K562 (cell line): ENCODE results near the gene ENDOG. TPM values are rescaled to one million over a fixed set of nuclear protein-coding genes. Genes with fewer than 3 reads are reported as not detected.

Experiments used
- ADNP ChIP-seq: fragments of 200-800 bp; sonication (Bioruptor generic); IDR thresholded peaks from 2 replicates; pipeline ENCODE4 v1.6.1; 2016; ENCODE audit warnings: missing genetic modification characterization, missing compliant biosample characterization
- KDM5B ChIP-seq: fragments of 200-600 bp; sonication (generic); IDR thresholded peaks from 2 replicates; pipeline ENCODE4 v1.6.1; 2012; ENCODE audit warnings: low read depth, mild to moderate bottlenecking, moderate library complexity, low read length, control low read depth, inconsistent platforms; ENCODE audit not compliant: insufficient replicate concordance
- KLF13 ChIP-seq: fragments of 450-650 bp; IDR thresholded peaks from 2 replicates; pipeline ENCODE4 v1.6.1; 2016; ENCODE audit warnings: missing genetic modification characterization, low read depth, mild to moderate bottlenecking, missing compliant biosample characterization, moderate library complexity, borderline replicate concordance
- NCOA1 ChIP-seq: fragments of 450-650 bp; IDR thresholded peaks from 2 replicates; pipeline ENCODE4 v1.6.1; 2016; ENCODE audit warnings: low read depth
- NEUROD1 ChIP-seq: fragments of 150-350 bp; IDR thresholded peaks from 2 replicates; pipeline ENCODE4 v1.6.1; 2014; ENCODE audit warnings: borderline replicate concordance, low read length, low read depth; ENCODE audit not compliant: partially characterized antibody
- POLR3G ChIP-seq: IDR thresholded peaks from 2 replicates; pipeline ENCODE4 v1.6.1; 2011; ENCODE audit not compliant: insufficient read length, insufficient replicate concordance; ENCODE audit errors: extremely low read depth
- PRMT5 ChIP-seq: sonication (generic); formaldehyde crosslinking; IDR thresholded peaks from 2 replicates; pipeline ENCODE4 v1.5.0; 2020; ENCODE audit warnings: missing genetic modification reagents
- PRPF4 ChIP-seq: fragments of 200-400 bp; formaldehyde crosslinking; IDR thresholded peaks from one replicate; pipeline ENCODE4 v1.6.1; 2017; ENCODE audit warnings: low read length, low read depth, mild to moderate bottlenecking; ENCODE audit not compliant: insufficient read depth, poor library complexity, severe bottlenecking
- RB1 ChIP-seq: fragments of 450-650 bp; IDR thresholded peaks from 2 replicates; pipeline ENCODE4 v1.6.1; 2017; ENCODE audit warnings: low read depth, mild to moderate bottlenecking
- RBM25 ChIP-seq: fragments of 200-400 bp; formaldehyde crosslinking; IDR thresholded peaks from 2 replicates; pipeline ENCODE4 v1.6.1; 2018; ENCODE audit warnings: low read length, low read depth, moderate library complexity; ENCODE audit not compliant: severe bottlenecking
- TCF3 ChIP-seq: sonication (generic); formaldehyde crosslinking; IDR thresholded peaks from 2 replicates; pipeline ENCODE4 v1.4.0; 2020; ENCODE audit warnings: mild to moderate bottlenecking, missing genetic modification reagents
- YY1 ChIP-seq, 3 experiments: IDR thresholded peaks; 2 replicates each; pipeline ENCODE4 v1.6.1; 2011; ENCODE audit warnings: low read length in 2 of 3, mild to moderate bottlenecking in 2 of 3, moderate library complexity in 2 of 3, borderline replicate concordance in 1 of 3, control low read depth in 1 of 3, low read depth in 1 of 3; ENCODE audit not compliant: insufficient read depth in 3 of 3, insufficient replicate concordance in 2 of 3, control insufficient read depth in 1 of 3, insufficient read length in 1 of 3; ENCODE audit errors: extremely low read depth in 1 of 3
- ZBTB7A ChIP-seq: IDR thresholded peaks from 2 replicates; pipeline ENCODE4 v1.6.1; 2011; ENCODE audit warnings: low read depth, mild to moderate bottlenecking, low read length, moderate library complexity, borderline replicate concordance; ENCODE audit not compliant: control insufficient read depth
- ZC3H11A ChIP-seq: IDR thresholded peaks from 2 replicates; pipeline ENCODE4 v1.6.1; 2012; ENCODE audit warnings: low read depth, low read length, improper control_type of control experiment
- ZNF184 ChIP-seq: sonication (generic); formaldehyde crosslinking; IDR thresholded peaks from 2 replicates; pipeline ENCODE4 v1.5.0; 2020; ENCODE audit warnings: missing genetic modification reagents
- ZNF212 ChIP-seq: fragments of 450-650 bp; formaldehyde crosslinking; IDR thresholded peaks from 2 replicates; pipeline ENCODE4 v1.4.0; 2020; ENCODE audit warnings: mild to moderate bottlenecking
- ZNF644 ChIP-seq: fragments of 200-800 bp; sonication (Bioruptor generic); IDR thresholded peaks from 2 replicates; pipeline ENCODE4 v1.6.1; 2016; ENCODE audit warnings: low read depth, missing genetic modification characterization, missing compliant biosample characterization
- polyA plus RNA-seq, 8 experiments: library from polyadenylated mRNA; depleted of rRNA in 4 of 8; stranded (reverse) in 5 of 8; unstranded in 3 of 8; fragments of >200 nt; fragmentation: Nextera tagmentation in 2 of 8; fragmentation: Illumina TruSeq in 1 of 8; extraction: Ambion mirVana in 2 of 8; extraction: Trizol in 1 of 8; gene quantifications; 2 replicates each; pipeline versions ENCODE4 v1.2.1 to v1.2.3, GENCODE V29; 2011 to 2014; ENCODE audit warnings: inconsistent platforms in 1 of 8, missing spikeins in 1 of 8
- total RNA-seq, 7 experiments: library from RNA; depleted of rRNA in 6 of 7; stranded (reverse); fragments of >200 nt in 6 of 7; fragmentation: Illumina TruSeq in 2 of 7; extraction: Trizol in 2 of 7; gene quantifications; 2 replicates each; pipeline versions ENCODE4 v1.2.1 to v1.2.3, GENCODE V29; 2011 to 2021; ENCODE audit warnings: low replicate concordance in 1 of 7
- TF ChIP-seq, protein P1 (sequence below): fragments of 250-450 bp; sonication (Bioruptor Pico); IDR thresholded peaks from 2 replicates; pipeline ENCODE4 v1.4.0; 2020
- TF ChIP-seq, protein P2 (sequence below): fragments of 250-450 bp; sonication (Bioruptor Pico); IDR thresholded peaks from 2 replicates; pipeline ENCODE4 v1.4.0; 2020; ENCODE audit warnings: borderline replicate concordance

ENDOG gene
- total and polyA plus RNA-seq, 9 of the 15 experiments (the other 6 are each of a cell fraction or from before 2014, with no cell fraction given) = 1.2 to 91.0 (median 25.5) TPM

DNA sequence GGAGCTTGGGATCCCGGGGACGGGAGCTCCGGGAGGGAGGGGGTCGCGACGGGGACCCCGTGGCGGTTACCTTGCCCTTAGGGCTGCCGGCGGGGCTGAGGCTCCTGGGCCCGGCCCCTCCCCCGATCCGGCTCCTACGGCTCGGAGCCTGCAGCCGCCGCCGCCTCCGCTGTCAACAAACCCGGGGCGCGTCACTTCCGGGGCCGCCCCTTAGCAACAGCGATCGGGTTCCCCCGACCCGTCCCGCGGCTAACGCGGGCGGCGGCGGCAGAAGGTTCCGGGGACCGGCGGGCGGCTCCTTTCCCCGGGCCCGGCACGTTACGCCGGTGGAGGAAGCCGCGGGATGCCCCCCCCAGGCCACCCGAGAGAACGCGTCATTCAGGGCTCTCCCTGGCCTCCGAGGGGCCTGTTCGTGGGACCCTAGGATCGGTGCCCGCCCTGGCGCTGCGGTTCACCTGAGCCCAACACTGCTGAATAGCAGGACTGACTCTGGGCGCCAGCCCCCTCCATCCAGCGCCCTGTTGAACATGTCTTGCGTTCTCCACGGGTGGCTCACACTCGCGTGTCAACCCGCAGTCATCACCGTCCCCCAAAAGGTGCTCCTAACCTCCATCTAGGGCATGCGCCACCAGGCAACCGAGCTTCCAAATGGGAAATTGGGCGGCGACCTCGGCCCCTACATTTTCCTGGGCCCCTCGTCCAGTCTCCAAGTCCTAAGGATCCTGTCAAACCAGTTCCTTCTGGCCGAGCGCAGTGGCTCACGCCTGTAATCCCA, 46.4 kb upstream of the ENDOG start, which contains the start of gene ZER1 (continued):
- TF ChIP-seq, protein P1, sequence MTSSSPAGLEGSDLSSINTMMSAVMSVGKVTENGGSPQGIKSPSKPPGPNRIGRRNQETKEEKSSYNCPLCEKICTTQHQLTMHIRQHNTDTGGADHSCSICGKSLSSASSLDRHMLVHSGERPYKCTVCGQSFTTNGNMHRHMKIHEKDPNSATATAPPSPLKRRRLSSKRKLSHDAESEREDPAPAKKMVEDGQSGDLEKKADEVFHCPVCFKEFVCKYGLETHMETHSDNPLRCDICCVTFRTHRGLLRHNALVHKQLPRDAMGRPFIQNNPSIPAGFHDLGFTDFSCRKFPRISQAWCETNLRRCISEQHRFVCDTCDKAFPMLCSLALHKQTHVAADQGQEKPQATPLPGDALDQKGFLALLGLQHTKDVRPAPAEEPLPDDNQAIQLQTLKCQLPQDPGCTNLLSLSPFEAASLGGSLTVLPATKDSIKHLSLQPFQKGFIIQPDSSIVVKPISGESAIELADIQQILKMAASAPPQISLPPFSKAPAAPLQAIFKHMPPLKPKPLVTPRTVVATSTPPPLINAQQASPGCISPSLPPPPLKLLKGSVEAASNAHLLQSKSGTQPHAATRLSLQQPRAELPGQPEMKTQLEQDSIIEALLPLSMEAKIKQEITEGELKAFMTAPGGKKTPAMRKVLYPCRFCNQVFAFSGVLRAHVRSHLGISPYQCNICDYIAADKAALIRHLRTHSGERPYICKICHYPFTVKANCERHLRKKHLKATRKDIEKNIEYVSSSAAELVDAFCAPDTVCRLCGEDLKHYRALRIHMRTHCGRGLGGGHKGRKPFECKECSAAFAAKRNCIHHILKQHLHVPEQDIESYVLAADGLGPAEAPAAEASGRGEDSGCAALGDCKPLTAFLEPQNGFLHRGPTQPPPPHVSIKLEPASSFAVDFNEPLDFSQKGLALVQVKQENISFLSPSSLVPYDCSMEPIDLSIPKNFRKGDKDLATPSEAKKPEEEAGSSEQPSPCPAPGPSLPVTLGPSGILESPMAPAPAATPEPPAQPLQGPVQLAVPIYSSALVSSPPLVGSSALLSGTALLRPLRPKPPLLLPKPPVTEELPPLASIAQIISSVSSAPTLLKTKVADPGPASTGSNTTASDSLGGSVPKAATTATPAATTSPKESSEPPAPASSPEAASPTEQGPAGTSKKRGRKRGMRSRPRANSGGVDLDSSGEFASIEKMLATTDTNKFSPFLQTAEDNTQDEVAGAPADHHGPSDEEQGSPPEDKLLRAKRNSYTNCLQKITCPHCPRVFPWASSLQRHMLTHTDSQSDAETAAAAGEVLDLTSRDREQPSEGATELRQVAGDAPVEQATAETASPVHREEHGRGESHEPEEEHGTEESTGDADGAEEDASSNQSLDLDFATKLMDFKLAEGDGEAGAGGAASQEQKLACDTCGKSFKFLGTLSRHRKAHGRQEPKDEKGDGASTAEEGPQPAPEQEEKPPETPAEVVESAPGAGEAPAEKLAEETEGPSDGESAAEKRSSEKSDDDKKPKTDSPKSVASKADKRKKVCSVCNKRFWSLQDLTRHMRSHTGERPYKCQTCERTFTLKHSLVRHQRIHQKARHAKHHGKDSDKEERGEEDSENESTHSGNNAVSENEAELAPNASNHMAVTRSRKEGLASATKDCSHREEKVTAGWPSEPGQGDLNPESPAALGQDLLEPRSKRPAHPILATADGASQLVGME (CRISPR knock-in tag) = peak; percentile 49; the same call in 1 of the 2 replicates
- TF ChIP-seq PRPF4 (peak; percentile 61), ADNP (tag) (no peak), NCOA1 (peak; percentile 98), KLF13 (tag) (peak; percentile 70; the same call in 1 of the 2 replicates), RBM25 (peak; percentile 81), NEUROD1 (peak; percentile 86), PRMT5 (no peak), ZBTB7A (peak; percentile 33; the same call in 1 of the 2 replicates), RB1 (peak; percentile 99), ZNF644 (tag) (no peak), ZNF212 (CRISPR knock-in tag) (no peak), YY1 (IDR thresholded peaks at IDR 0.05; ENCODE audit: borderline replicate concordance in 1 of 3, control insufficient read depth in 1 of 3, extremely low read depth in 1 of 3, insufficient read depth in 3 of 3, insufficient read length in 1 of 3, insufficient replicate concordance in 2 of 3, low read depth in 1 of 3, low read length in 2 of 3) (peak in 2 of 3 experiments; percentile 80 to 83), ZNF184 (CRISPR knock-in tag) (no peak), POLR3G (no peak), KDM5B (peak; percentile 55), ZC3H11A (peak; percentile 96), TCF3 (peak; percentile 35)
- TF ChIP-seq, protein P2, sequence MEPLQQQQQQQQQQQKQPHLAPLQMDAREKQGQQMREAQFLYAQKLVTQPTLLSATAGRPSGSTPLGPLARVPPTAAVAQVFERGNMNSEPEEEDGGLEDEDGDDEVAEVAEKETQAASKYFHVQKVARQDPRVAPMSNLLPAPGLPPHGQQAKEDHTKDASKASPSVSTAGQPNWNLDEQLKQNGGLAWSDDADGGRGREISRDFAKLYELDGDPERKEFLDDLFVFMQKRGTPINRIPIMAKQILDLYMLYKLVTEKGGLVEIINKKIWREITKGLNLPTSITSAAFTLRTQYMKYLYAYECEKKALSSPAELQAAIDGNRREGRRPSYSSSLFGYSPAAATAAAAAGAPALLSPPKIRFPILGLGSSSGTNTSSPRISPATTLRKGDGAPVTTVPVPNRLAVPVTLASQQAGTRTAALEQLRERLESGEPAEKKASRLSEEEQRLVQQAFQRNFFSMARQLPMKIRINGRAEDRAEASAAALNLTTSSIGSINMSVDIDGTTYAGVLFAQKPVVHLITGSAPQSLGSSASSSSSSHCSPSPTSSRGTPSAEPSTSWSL (CRISPR knock-in tag) = no peak
